Lower lobe of right lung (tissue), 2 donors: ENCODE measurements around the gene GRID1. TPM values are rescaled to one million over a fixed set of nuclear protein-coding genes. Genes with fewer than 3 reads are reported as not detected.

Experiments used
- ATAC-seq, 2 donors: fragments of 200-7000 bp; cut with Tn5 transposase; one replicate each; pipeline ENCODE4 v1.9.1; 2020 to 2022; ENCODE audit warnings: mild to moderate bottlenecking in 2 of 2, moderate library complexity in 2 of 2
- DNase-seq: peaks from one replicate; pipeline ENCODE4 v3.0.0-alpha.2; 2020
- H3K27ac ChIP-seq: fragments of 200-600 bp; one replicate; pipeline ENCODE4 v1.8.0; 2022
- H3K27me3 ChIP-seq: fragments of 200-600 bp; one replicate; pipeline ENCODE4 v1.8.0; 2022; ENCODE audit warnings: low read depth
- H3K36me3 ChIP-seq: fragments of 200-600 bp; one replicate; pipeline ENCODE4 v1.8.0; 2022; ENCODE audit warnings: mild to moderate bottlenecking
- H3K4me1 ChIP-seq: fragments of 200-600 bp; one replicate; pipeline ENCODE4 v1.8.0; 2022
- H3K4me3 ChIP-seq: fragments of 200-600 bp; one replicate; pipeline ENCODE4 v1.8.0; 2022; ENCODE audit warnings: mild to moderate bottlenecking
- H3K9me3 ChIP-seq: fragments of 200-600 bp; one replicate; pipeline ENCODE4 v1.8.0; 2022
- intact Hi-C: fragments of 100-400 bp; cut with DNase I; formaldehyde crosslinking; loops from one replicate; pipeline ENCODE4 v1.11.0; 2022
- total RNA-seq: library from RNA; stranded (reverse); fragmentation: NEBNext Ultra II Directional; extraction: Animal tissue kit (Norgen Biotek cat#: 25700); gene quantifications from one replicate; pipeline ENCODE4 v1.2.1, GENCODE V29; 2021
- TF ChIP-seq, protein P1 (sequence below): fragments of 200-600 bp; IDR thresholded peaks from one replicate; pipeline ENCODE4 v1.8.0; 2022; ENCODE audit warnings: antibody characterized with exemption, mild to moderate bottlenecking
- donor health status: DM: no; HTN: yes; CAD: no; lungs with severe emphysema.

The GRID1 gene
- total RNA-seq, 1 donor from 2014 or later, result 2.5 TPM

DNA sequence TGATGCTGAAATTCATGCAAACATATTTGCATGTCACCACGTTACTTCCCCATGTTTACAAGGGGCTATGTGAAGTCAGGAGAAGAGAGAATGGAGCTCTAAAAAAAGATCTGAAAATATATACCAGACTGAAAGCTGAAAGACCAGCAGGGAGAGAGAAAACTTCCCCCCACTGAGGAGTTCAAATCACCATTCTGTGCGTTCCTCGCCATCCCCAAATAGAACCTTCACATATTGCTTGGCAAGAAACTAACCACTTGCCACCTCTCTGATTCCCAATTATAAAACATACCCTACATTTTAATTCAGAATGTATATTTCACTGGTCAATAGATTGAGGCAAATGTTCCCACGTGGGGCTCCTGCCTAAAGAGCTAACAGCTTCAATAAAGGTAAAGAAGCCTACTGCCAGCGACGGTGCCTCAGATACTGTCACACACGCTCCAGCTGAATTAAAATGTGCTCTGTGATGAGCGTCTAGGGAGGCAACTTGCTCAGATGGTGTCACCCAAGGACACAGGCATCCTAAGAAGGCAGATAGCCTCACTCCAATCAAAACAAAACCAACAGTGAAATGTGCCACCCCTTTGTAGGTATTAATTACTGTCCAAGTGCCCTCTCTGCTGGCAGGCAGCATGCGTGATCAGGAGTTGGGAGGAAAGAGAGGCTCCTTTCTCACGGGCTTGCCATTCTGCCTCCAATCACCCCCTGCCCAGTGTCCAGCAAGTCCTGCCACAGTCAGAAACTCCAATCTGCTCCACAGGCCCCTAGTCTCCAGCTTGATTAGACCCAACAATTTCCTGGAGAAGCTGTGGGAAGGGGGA is 298.2 kb downstream of the GRID1 start:
- TF ChIP-seq, protein P1, sequence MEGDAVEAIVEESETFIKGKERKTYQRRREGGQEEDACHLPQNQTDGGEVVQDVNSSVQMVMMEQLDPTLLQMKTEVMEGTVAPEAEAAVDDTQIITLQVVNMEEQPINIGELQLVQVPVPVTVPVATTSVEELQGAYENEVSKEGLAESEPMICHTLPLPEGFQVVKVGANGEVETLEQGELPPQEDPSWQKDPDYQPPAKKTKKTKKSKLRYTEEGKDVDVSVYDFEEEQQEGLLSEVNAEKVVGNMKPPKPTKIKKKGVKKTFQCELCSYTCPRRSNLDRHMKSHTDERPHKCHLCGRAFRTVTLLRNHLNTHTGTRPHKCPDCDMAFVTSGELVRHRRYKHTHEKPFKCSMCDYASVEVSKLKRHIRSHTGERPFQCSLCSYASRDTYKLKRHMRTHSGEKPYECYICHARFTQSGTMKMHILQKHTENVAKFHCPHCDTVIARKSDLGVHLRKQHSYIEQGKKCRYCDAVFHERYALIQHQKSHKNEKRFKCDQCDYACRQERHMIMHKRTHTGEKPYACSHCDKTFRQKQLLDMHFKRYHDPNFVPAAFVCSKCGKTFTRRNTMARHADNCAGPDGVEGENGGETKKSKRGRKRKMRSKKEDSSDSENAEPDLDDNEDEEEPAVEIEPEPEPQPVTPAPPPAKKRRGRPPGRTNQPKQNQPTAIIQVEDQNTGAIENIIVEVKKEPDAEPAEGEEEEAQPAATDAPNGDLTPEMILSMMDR, result no peak
- Histone ChIP-seq H3K4me1 (no peaks in the 10 kb centered on the region), H3K27me3 (no peaks in the 10 kb centered on the region), H3K36me3 (no peaks in the 10 kb centered on the region), H3K27ac (no peak overlapping the region), H3K9me3 (no peaks in the 10 kb centered on the region), H3K4me3 (no peak overlapping the region)
- ATAC-seq, result no peak
- intact Hi-C loops, result no loop called here
- no peak for DNase-seq

DNA sequence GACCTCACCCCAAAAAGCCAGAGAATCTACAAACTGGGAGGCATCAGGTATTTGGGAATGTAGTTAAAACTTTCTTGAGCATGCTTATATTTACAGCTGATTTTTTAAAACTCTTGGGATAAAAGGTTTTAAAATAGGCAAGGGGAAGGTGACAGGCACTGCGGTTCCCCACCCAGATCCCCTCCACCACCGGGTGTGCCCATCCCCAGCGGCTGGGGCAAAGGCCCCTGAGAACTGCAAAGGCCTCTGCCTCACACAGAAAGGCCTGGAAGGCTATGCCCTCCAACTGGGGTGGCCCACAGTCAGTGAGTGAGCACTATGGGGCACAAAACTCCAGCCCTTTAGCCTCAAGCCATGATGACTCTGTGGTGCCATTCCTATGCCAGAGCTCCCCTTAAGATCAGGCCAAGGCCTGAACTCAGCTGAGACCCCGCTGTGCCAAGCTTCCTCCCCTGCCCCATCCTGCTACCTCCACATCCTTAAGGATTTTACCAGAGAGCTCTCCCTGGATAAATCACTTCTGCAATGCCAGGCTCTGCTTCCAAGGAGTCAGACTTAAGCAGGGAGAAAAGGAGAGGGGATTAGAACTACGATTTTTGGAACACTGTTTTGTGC is 299.1 kb downstream of the GRID1 start:
- Histone ChIP-seq H3K9me3 (no peaks in the 10 kb centered on the region), H3K36me3 (no peaks in the 10 kb centered on the region), H3K4me3 (no peak overlapping the region), H3K27ac (no peak overlapping the region), H3K4me1 (no peaks in the 10 kb centered on the region), H3K27me3 (no peaks in the 10 kb centered on the region)
- TF ChIP-seq, protein P1, result no peak
- ATAC-seq, result no peak
- intact Hi-C loops, result no loop called here
- no peak for DNase-seq

DNA sequence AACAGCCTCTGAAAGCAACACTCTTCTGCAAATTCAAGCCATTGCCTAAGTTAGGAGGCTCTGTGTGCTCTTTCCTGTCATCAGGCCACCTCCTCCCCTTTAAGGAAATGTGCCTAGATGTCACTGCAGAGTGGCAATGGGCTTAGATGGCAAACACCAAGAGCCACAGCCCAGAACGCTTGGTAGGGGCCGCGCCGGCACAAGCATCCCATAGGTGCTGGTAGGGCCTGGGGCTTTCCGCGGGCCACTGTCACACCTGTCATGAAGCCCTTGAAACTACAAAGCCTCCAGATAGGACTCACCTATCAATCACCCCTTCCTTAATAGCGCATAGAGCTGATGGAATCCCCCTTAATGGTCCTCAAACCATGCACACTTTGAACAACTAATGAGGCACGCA is 299.9 kb downstream of the GRID1 start:
- ATAC-seq (no peak), DNase-seq (no peak)
- H3K36me3 ChIP-seq, result no peaks in the 10 kb centered on the region
- H3K27me3 ChIP-seq, result no peaks in the 10 kb centered on the region
- TF ChIP-seq, protein P1, result no peak
- H3K4me1 ChIP-seq, result no peaks in the 10 kb centered on the region
- H3K4me3 ChIP-seq, result no peak overlapping the region
- no peaks in the 10 kb centered on the region for H3K9me3 ChIP-seq
- intact Hi-C loops, result no loop called here
- H3K27ac ChIP-seq, result no peak overlapping the region

DNA sequence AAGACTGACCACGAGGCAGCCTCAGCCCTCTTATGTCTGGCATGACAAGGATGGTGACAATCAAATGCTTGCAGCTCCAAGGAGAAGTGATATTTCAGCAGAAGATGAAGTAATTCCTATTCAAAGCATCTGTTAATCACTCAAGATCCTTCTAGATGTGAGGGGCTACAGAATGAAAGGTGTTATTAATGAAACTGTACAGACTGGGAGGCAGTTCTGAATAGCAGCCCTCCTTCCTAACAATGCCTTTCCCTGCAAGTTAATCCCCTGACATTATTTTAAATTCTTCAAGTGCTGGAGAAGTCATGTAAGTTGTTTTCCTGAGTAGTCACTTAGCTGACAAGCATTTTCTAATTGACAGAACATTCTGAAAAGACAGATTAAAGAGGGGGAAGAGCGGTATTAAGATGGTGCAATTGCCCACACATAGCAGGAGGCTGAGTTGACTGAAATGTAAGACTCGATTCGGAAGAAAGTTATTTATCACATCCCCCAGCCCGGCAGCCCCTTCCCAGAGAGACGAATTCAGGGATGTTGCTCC is 300.8 kb downstream of the GRID1 start:
- Histone ChIP-seq H3K36me3 (no peaks in the 10 kb centered on the region), H3K27me3 (no peaks in the 10 kb centered on the region), H3K27ac (no peak overlapping the region), H3K9me3 (no peaks in the 10 kb centered on the region), H3K4me1 (no peaks in the 10 kb centered on the region), H3K4me3 (no peak overlapping the region)
- DNase-seq (no peak), ATAC-seq (no peak)
- intact Hi-C loops, result no loop called here
- TF ChIP-seq, protein P1, result no peak

DNA sequence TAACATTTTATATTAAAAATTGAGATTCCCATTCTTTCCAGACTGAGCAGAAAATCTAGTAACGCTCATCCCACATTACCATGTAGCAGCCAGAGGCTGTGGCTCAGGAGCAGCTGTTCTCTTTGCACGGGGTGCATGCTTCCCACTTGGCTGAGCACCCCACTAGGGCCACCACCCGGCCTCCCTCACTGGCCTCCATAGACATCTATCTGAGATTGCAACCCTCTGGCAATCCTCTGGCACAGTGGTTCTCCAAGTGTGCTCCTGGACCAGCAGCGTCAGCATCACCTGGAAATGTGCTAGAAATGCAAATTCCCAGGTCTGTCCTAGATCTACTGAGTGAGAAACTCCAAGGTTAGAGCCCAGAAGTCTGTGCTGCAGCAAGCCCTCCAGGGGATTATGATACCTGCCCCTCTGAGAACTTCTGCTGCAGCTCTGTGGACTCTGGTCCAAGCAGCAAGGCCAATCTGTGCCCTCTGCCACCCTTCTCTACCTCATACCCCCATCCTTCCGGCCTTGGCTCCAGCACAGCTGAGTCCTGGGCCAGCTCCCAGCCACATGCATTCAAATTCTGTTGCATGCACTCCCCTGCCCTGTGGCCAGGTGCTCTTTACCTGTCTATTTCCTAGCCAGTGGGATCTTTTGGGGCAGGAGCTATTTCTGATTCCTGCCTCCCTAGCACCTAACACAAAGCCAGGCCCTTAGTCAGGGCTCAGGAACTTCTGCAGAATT is 301.5 kb downstream of the GRID1 start:
- H3K27me3 ChIP-seq, result no peaks in the 10 kb centered on the region
- no peaks in the 10 kb centered on the region for H3K4me1 ChIP-seq
- intact Hi-C loops, result no loop called here
- H3K36me3 ChIP-seq, result no peaks in the 10 kb centered on the region
- no peak overlapping the region for H3K4me3 ChIP-seq
- ATAC-seq, result no peak
- no peak overlapping the region for H3K27ac ChIP-seq
- no peaks in the 10 kb centered on the region for H3K9me3 ChIP-seq
- DNase-seq, result no peak
- TF ChIP-seq, protein P1, result no peak
